Measurements from ENCODE around the gene KLF15.

Gene KLF15

DNA sequence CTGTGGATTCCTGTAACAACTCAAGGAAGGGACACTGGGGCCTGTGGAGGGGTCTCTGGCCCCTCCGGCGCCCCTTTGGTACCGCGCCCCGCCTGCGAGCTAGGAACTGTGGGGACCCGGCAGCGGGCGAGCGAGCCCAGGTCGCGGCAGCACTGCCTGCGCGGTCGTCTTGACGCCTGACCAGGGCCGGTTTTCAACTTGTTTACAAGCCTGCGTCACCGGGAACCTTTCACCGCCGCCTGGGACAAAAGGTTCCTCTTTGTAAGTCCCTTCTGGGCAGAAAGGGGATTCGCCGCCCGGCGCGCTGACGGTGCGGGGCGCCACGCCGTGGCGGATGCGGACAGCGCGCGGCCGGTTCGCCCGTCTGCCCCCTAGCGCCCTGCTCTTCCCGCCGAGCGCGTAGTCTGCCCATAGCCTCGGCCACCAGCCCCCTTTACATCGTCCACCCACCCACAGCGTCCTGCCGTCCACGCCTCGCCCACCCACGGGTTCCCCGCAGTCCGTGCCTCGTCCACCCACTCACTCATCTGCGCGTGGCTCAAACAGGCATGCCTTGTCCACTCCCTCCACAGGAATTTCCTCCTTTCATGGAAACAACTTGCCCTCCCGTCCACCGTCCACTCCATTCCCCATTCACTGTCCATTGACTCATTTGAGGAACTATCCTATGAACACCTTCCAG lies 32.0 kb upstream of the KLF15 start:
- peak; percentile 59 for DNase-seq

DNA sequence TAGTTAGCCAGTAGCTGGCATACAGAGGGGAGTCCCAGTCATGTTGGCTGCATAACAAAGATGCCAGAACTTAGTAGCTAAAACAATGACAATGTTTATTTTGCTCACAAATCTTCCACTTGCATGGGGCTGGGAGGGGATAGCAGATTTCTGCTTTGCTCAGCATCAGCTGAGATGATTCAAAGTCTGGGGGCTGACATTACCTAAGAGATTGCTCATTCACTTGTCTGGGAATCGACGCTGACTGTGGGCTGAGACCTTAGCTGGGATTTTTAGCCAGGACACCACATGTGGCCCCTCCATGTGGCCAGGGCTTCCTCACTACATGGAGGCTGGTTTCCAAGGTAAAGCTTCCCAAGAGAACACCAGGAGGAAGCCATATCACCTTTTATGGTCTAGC lies 24.8 kb upstream of the KLF15 start:
- no peak for DNase-seq

GRCh38 chr3:126380011-126380768 lies 23.0 kb upstream of the KLF15 start:
- no peak for DNase-seq

DNA sequence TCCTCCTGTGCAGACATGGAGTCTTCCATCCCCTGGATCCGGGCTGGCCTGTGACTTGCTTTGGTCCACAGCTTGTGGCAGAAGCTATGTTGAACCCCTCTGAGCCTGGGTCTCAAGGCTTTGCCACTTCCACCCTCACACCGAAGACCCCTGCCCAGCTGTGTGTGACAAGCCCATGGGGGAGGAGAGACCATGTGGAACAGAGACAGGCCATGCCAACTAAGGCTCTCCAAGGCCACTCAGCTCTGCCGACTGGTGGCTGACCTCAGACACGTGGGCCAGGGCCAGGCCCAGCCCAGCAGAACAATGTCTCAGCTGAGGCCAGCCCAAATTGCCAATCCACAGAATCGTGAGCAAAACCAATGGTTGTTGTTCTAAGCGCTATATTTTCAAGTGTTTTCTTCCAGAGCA lies 21.1 kb upstream of the KLF15 start:
- DNase-seq = no peak

DNA sequence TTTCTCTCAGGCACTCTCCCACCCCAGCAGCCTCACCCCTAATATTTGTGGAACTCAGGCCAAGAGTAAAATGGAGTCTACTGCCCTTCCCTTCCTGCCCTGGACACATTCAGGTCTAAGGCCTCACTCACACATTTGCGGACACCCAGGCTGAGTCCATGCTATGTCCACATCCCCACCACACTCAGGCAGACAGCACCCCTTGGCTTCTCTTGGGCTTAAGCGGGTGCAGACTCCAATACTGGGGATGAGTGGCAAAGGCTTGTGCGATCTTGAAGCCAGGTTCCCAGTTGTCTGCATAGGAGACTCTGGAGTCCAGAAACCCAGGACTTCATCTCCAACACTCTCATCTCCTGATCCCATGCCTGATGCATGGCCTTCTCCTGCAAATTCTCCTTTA lies 20.0 kb upstream of the KLF15 start:
- DNase-seq = no peak

DNA sequence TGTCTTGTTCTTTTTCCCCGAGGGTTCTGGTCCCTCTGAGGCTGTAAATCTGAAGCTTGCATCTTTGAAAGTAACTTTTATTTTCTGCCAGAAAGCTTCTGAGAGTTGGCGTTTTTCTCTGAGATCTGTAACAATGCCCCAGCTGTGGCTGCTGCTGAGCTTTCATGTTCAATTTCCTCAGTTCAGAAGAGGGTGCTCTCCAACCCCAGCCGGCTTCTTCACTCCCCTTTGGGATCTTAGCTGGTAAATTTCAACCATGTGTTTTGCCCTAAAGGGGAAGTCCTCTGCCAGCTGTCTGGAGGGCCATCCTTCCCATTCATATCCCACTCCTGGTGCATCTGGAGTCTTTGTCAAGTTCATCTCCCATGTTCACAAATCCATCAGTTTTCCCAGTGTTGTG lies 19.2 kb upstream of the KLF15 start:
- no peak for DNase-seq

DNA sequence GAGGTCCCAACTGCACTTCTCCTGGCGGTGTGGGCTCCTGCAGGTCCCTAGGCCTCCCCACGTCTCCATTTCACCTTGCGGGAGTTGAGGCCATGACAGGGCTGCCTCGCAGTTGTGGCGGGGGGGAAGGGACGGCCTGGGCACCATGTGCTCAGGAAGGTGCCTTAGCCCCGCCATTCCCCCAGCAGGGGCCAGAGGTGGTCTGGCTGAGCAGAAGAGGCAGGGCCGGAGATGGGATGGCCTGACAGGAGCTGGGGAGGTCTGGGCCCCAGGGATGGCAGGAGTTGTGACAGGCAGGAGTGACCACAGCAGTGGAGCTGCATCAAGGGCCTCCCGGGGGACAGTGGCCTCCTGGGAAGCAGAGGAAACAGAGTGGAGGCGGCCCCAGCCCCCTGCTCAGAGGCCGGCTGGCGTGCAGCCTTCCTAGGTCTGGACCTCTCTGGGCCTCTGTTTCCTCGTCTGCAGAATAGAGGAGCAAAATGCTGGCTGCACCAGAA lies 18.7 kb upstream of the KLF15 start:
- DNase-seq = no peak

GRCh38 chr3:126373682-126374601 lies 16.7 kb upstream of the KLF15 start:
- DNase-seq = no peak

- DNase-seq = no peak
These were observed 16.0 kb upstream of the KLF15 start for GRCh38 chr3:126373146-126373613.

- no peak for DNase-seq
These were observed 15.4 kb upstream of the KLF15 start for GRCh38 chr3:126372413-126373145.

- DNase-seq = no peak
These were observed 14.0 kb upstream of the KLF15 start for GRCh38 chr3:126371096-126371705.

DNA sequence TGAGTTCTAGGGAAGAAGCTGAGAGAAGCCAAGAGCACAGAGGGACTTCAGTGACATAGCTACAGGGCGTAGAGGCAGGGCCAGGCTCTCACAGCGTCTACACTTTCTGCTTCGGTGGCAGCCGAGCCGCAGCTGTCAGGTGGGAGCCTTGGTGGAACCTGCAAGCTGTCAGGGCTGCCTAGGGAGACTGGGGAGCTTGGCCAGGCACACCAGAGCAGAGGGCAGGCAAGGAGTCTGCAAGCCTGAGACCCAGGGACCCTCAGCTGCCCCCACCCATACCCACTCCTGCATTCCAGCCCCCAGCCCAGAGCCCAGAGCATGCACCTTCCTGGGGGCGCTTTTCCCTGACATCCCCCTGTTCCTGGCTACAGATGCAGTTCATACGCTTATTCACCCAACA lies 13.4 kb upstream of the KLF15 start:
- DNase-seq = no peak

- no peak for DNase-seq
These were observed 12.8 kb upstream of the KLF15 start for GRCh38 chr3:126370055-126370454.

GRCh38 chr3:126369490-126369889 lies 12.3 kb upstream of the KLF15 start:
- DNase-seq = no peak

GRCh38 chr3:126367316-126367805 lies 10.2 kb upstream of the KLF15 start:
- DNase-seq = no peak

DNA sequence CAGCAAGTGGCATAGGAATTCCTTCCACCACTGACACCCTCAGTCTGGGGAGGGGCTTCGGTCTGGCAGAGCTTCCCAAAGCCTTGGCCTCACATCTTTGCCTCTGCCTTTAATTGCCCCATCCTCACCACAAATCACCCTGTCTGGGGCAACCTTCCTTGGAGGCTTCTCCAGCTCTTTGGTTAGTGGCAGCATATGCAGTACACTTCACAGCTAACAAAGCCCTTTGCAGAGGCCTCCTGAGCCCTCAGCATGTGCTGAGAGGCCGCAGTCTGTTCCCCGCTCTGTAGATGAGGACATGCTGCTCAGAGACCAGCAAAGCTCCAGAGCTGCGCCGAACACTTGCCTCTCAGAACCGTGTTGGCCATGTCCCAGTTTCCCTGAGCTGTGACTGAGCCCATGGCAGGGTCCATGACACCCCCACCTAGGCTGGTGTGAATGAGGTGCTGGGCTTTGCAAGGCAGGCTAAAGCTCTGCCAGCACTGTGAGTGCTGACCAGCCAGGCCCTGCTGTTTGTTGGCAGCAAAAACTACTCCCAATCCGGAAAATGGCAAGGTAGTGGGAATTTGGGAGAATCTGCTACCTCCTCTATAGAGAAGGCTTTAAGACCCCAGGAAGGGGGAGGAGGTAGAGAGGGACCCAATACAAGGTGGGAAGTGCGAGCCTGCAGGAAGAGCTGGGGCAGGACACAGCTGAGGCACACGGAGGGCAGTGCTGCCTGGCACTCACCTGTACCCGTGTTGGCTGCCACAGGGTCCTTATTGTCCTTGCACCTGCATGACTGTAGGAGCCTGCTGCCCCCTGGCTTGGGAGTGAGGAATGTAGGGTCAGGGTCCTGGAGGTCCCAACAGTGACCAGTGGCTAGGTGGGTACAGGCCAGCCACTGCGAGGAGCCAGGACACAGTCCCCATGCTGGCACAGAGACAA lies 8.4 kb upstream of the KLF15 start:
- no peak for DNase-seq

DNA sequence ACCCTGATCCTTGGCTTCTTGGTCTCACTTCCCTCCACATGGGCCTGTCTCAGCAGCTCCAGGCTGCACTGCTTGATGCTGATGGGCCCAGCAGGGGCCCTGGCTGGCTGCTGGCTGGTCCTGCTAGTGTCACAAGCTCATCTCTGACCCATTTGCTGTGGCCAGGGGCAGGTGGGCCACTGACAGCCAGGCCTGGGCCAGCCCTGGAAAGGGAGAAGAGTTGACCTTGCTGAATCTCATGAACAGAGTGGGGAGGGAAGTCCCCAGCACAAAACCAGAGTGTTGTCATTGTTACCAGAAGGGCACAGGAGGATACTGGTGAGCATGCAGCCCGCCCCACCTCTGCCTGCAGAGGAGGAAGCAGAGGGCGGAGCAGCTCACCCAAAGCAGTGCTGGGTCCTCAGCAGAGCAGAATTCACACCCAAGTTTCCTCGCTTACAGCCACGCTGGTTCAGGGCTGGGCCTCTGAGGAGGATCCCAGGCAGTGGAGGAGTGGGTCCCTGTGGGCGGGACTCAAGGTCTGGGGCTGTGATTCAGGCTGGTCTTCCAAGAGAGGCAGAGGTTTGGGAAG lies 7.6 kb upstream of the KLF15 start:
- no peak for DNase-seq

GRCh38 chr3:126364130-126364695 lies 7.0 kb upstream of the KLF15 start:
- no peak for DNase-seq

DNA sequence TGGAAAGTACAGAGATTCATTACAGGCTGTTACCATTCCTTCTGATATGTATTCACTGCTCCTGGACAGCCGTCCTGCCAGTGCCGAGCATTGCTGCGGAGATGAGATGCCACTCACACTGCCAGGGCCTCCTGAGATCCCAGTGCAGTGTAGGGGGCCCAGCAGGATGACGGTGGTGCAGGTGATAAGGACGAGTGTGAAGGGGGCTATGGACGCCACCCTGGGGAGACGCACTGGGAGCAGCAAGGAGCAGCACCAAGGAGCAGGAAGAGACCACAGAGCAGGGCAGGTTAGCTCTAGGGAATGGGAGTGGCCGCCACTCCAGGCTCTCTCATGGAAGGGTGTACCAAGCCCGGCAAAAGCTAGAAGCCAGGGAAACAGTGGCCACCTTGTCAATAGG lies 4.0 kb upstream of the KLF15 start:
- no peak for DNase-seq

DNA sequence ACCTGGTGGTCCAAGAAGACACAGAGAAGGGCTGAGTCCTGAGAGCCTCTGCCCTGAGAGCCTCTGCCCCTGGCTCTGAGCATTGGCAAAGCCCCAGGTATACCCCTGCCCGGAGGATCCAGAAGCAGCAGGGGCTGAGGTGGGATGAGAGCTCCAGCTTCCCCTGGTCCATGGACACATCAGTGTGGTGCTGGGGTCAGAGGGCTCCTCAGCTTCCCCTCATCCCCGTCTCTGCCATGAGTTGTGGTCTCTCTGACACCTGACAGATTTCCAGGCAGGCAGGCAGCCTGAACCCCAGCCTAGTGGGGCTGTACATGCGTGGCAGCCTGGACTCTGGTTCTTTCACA lies 3.5 kb upstream of the KLF15 start:
- DNase-seq = no peak

Measured in NCI-H345 (cell line).